ENCODE results near the gene ROR2. TPM values are rescaled to one million over a fixed set of nuclear protein-coding genes. Genes with fewer than 3 reads are reported as not detected.

ROR2 gene
- total and polyA plus RNA-seq, 2 of the 13 experiments (the other 11 are each of a cell fraction or from before 2014, with no cell fraction given): not detected

DNA sequence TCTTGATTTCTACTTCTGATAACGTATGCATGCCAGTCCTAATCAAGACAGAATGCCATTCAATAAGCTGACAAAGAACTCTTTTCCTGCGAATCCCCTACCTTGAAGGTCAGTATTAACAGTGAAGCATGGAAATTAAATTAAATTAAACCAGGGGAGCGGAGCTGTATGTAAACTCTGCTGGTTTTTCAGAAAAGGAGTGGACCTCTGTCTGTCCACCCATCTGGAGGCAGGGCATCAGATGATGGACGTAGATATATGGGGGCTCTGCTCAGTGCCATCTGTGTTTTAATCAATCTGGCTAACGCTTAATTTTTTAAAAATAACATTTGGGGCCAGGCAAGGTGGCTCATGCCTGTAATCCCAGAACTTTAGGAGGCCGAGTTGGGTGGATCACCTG is 101.9 kb downstream of the ROR2 start (continued):
- TF ChIP-seq ZNF275 (CRISPR knock-in tag; IDR thresholded peaks at IDR 0.05; ENCODE audit: borderline replicate concordance) (no peak), CHD2 (IDR thresholded peaks at IDR 0.05; ENCODE audit: low read depth, low read length) (no peak), ZSCAN5A (CRISPR knock-in tag; IDR thresholded peaks at IDR 0.05; ENCODE audit: borderline replicate concordance) (no peak)

DNA sequence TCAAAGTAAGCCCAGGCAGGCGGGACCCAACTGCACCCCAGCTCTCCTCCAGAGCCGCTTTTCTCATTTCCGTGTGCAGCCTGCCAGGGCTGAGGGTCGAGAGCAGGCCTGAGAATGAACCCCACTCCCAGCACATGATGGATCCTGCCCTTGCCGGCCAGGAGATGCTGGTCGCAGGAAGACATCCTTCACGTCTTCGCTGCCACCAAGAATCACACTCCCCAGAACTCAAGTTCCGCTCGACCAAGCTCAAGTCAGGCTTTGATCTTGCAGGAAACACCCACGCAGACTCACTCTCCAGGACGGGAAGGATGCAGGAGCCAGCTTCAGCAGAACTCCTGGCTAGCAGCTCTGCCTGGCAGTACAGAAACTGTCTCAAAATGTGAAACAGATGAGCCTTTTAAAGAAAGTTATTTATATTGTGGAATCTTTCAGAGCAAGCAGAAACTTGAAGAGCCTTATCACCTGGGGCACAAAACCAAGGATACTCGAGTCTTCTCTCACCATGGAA is 102.4 kb downstream of the ROR2 start:
- H3K27me3 ChIP-seq (ENCODE audit: control insufficient read depth in 1 of 2, insufficient read depth in 2 of 2, low read length in 2 of 2): peaks cover 2 to 44% of the 10 kb centered on the region in 2 experiments; a peak in 2 of 5 replicates
- no TSS peak for BruUV-seq (replicated peaks)
- H4K20me1 ChIP-seq (ENCODE audit: insufficient read depth, low read length): no peaks in the 10 kb centered on the region
- ChIA-PET POLR2A (no interaction called here), CTCF (ENCODE audit: low intra/inter-chr PET ratio, low total read pairs) (no interaction called here)
- no peak for ATAC-seq
- H3K4me3 ChIP-seq (replicated peaks in 1 of 3; ENCODE audit: insufficient read depth in 1 of 3, low read depth in 2 of 3, low read length in 3 of 3): no peak overlapping the region
- no peaks in the 10 kb centered on the region for H3K4me1 ChIP-seq (ENCODE audit: insufficient read depth, low read length)
- no peak overlapping the region for H3K4me2 ChIP-seq (ENCODE audit: low read depth, low read length)
- H3K79me2 ChIP-seq (ENCODE audit: insufficient read depth, low read length): no peaks in the 10 kb centered on the region
- H3K9ac ChIP-seq (ENCODE audit: insufficient read depth, low read depth, low read length): no peak overlapping the region
- in situ Hi-C loops (cut with HindIII; ENCODE audit: extremely low pct_ligation_motif_present, low pct_unique_long_range_greater_than_20kb): no loop called here
- DNase-seq (ENCODE audit: low spot score): no peak
- no peaks in the 10 kb centered on the region for H3K9me3 ChIP-seq (ENCODE audit: low read length)
- 20% methylated on average over 5 of the region's 13 CpGs for WGBS (ENCODE audit: low lambda C conversion rate)
- no peaks in the 10 kb centered on the region for H3K36me3 ChIP-seq (replicated peaks in 1 of 2; ENCODE audit: control insufficient read depth in 1 of 2, insufficient read depth in 2 of 2, low read length in 2 of 2)
- no peak overlapping the region for H3K27ac ChIP-seq (ENCODE audit: extremely low read length, insufficient read depth, low read length)
- intact Hi-C loops (cut with micrococcal nuclease; ENCODE audit: unreplicated experiment): no loop called here
- no peak for FAIRE-seq
- no peak overlapping the region for H2AFZ ChIP-seq (ENCODE audit: low read length)
- TF ChIP-seq PRPF4 (IDR thresholded peaks at IDR 0.05; ENCODE audit: low read depth, low read length, poor library complexity, severe bottlenecking) (no peak), MTF1 (CRISPR knock-in tag; IDR thresholded peaks at IDR 0.05) (no peak), PAF1 (CRISPR knock-in tag; IDR thresholded peaks at IDR 0.05) (no peak), DMAP1 (CRISPR knock-in tag; IDR thresholded peaks at IDR 0.05) (no peak), ZNF232 (CRISPR knock-in tag; IDR thresholded peaks at IDR 0.05; ENCODE audit: borderline replicate concordance) (no peak), ZNF550 (CRISPR knock-in tag; IDR thresholded peaks at IDR 0.05; ENCODE audit: borderline replicate concordance) (no peak), SOX6 (IDR thresholded peaks at IDR 0.05) (no peak), SOX6 (CRISPR knock-in tag; IDR thresholded peaks at IDR 0.05) (no peak), JUND (CRISPR knock-in tag; IDR thresholded peaks at IDR 0.05) (no peak), ZBTB14 (CRISPR knock-in tag; IDR thresholded peaks at IDR 0.05) (no peak), PAXIP1 (CRISPR knock-in tag; conservative IDR thresholded peaks at IDR 0.05) (no peak), ZNF343 (CRISPR knock-in tag; IDR thresholded peaks at IDR 0.05) (no peak), ZNF431 (CRISPR knock-in tag; IDR thresholded peaks at IDR 0.05; ENCODE audit: borderline replicate concordance, low read depth) (no peak)
- TF ChIP-seq, protein P1, sequence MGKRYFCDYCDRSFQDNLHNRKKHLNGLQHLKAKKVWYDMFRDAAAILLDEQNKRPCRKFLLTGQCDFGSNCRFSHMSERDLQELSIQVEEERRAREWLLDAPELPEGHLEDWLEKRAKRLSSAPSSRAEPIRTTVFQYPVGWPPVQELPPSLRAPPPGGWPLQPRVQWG (CRISPR knock-in tag; IDR thresholded peaks at IDR 0.05; ENCODE audit: borderline replicate concordance, low read depth): no peak
